Esophagus squamous epithelium (tissue), 5 donors: Measurements from ENCODE around the gene STK32C. TPM values are rescaled to one million over a fixed set of nuclear protein-coding genes. Genes with fewer than 3 reads are reported as not detected.

Experiments
- DNase-seq: peaks from one replicate; lab custom pipeline; 2025; lab: John Stamatoyannopoulos, UW
- H3K27ac ChIP-seq, 4 donors: fragments of 200-600 bp; sonication (generic); one replicate each; pipeline ENCODE4 v1.5.1; 2016 to 2019; ENCODE audit warnings: mild to moderate bottlenecking in 1 of 4
- H3K27me3 ChIP-seq, 4 donors: fragments of 200-600 bp; sonication (generic); 1 replicate in 3 of 4; 2 replicates in 1 of 4; pipeline versions ENCODE4 v1.5.1 to v1.6.0; 2017 to 2021; ENCODE audit warnings: antibody characterized with exemption in 1 of 4
- H3K36me3 ChIP-seq, 3 donors: fragments of 200-600 bp; sonication (generic); one replicate each; pipeline ENCODE4 v1.5.1; 2016 to 2019
- H3K4me1 ChIP-seq, 3 donors: fragments of 200-600 bp; sonication (generic); one replicate each; pipeline ENCODE4 v1.5.1; 2017 to 2019
- H3K4me3 ChIP-seq, 4 donors: fragments of 200-600 bp; sonication (generic); 1 replicate in 3 of 4; 2 replicates in 1 of 4; pipeline ENCODE4 v1.5.1; 2016 to 2019; ENCODE audit warnings: mild to moderate bottlenecking in 2 of 4, moderate library complexity in 1 of 4
- H3K9me3 ChIP-seq, 3 donors: fragments of 200-600 bp; sonication (generic); one replicate each; pipeline ENCODE4 v1.5.1; 2016 to 2019
- POLR2A ChIP-seq, 4 donors: fragments of 450-650 bp; IDR thresholded peaks; one replicate each; pipeline ENCODE4 v1.6.1; 2017; ENCODE audit warnings: antibody characterized with exemption in 4 of 4, mild to moderate bottlenecking in 4 of 4, moderate library complexity in 3 of 4
- WGBS, 2 donors: methylation state at CpG; one replicate each; pipeline ENCODE4 v1.1.5; 2018; 5-methylcytosine and 5-hydroxymethylcytosine counted together
- intact Hi-C: fragments of 100-400 bp; cut with DNase I; formaldehyde crosslinking; loops from one replicate; pipeline ENCODE4 v1.15.0; 2022
- total RNA-seq, 4 donors: library from RNA; depleted of rRNA; stranded (reverse); fragments of >200 nt; gene quantifications; one replicate each; pipeline ENCODE4 v1.1.0, GENCODE V29; 2016
- TF ChIP-seq, protein P1 (sequence below), 6 experiments: fragments of 450-650 bp in 4 of 6; fragments of 200-600 bp in 2 of 6; sonication (generic) in 2 of 6; IDR thresholded peaks; one replicate each; pipeline ENCODE4 v1.5.1; 2016 to 2019; ENCODE audit warnings: antibody characterized with exemption in 6 of 6, mild to moderate bottlenecking in 4 of 6, moderate library complexity in 4 of 6
- donor health status: DM: yes; HTN: yes; CAD: no.

Gene STK32C
- total RNA-seq, 4 donors from 2014 or later, result 2.3 to 5.5 (median 2.6) TPM

GRCh38 chr10:132225073-132225848, 82.5 kb downstream of the STK32C start:
- Histone ChIP-seq H3K27me3 (no peaks in the 10 kb centered on the region), H3K4me3 (no peak overlapping the region), H3K4me1 (peaks cover 0 to 15% (median 0%) of the 10 kb centered on the region in 3 donors), H3K36me3 (no peaks in the 10 kb centered on the region), H3K27ac (no peak overlapping the region), H3K9me3 (no peaks in the 10 kb centered on the region)
- 87 to 100% methylated on average over 1 to 20 of the region's 25 CpGs for WGBS, 2 donors
- TF ChIP-seq POLR2A (IDR thresholded peaks at IDR 0.05), result no peak
- TF ChIP-seq, protein P1, sequence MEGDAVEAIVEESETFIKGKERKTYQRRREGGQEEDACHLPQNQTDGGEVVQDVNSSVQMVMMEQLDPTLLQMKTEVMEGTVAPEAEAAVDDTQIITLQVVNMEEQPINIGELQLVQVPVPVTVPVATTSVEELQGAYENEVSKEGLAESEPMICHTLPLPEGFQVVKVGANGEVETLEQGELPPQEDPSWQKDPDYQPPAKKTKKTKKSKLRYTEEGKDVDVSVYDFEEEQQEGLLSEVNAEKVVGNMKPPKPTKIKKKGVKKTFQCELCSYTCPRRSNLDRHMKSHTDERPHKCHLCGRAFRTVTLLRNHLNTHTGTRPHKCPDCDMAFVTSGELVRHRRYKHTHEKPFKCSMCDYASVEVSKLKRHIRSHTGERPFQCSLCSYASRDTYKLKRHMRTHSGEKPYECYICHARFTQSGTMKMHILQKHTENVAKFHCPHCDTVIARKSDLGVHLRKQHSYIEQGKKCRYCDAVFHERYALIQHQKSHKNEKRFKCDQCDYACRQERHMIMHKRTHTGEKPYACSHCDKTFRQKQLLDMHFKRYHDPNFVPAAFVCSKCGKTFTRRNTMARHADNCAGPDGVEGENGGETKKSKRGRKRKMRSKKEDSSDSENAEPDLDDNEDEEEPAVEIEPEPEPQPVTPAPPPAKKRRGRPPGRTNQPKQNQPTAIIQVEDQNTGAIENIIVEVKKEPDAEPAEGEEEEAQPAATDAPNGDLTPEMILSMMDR (IDR thresholded peaks at IDR 0.05), result no peak
- intact Hi-C loops, result no loop called here
- DNase-seq, result no peak

GRCh38 chr10:132224343-132225072, 83.2 kb downstream of the STK32C start:
- no peaks in the 10 kb centered on the region for H3K27me3 ChIP-seq
- no peak overlapping the region for H3K27ac ChIP-seq
- TF ChIP-seq, protein P1 (IDR thresholded peaks at IDR 0.05), result no peak
- no peak for TF ChIP-seq POLR2A (IDR thresholded peaks at IDR 0.05)
- DNase-seq, result no peak
- no peaks in the 10 kb centered on the region for H3K36me3 ChIP-seq
- H3K4me3 ChIP-seq, result no peak overlapping the region
- H3K9me3 ChIP-seq, result no peaks in the 10 kb centered on the region
- 60 to 82% methylated on average over 2 to 8 of the region's 20 CpGs for WGBS, 2 donors
- intact Hi-C loops, result loop anchor here (5.0 kb wide), 2 partner anchors 123 to 233 kb away; no protein-coding TSS in a partner anchor
- peaks cover 0 to 8% (median 0%) of the 10 kb centered on the region in 3 donors for H3K4me1 ChIP-seq

DNA sequence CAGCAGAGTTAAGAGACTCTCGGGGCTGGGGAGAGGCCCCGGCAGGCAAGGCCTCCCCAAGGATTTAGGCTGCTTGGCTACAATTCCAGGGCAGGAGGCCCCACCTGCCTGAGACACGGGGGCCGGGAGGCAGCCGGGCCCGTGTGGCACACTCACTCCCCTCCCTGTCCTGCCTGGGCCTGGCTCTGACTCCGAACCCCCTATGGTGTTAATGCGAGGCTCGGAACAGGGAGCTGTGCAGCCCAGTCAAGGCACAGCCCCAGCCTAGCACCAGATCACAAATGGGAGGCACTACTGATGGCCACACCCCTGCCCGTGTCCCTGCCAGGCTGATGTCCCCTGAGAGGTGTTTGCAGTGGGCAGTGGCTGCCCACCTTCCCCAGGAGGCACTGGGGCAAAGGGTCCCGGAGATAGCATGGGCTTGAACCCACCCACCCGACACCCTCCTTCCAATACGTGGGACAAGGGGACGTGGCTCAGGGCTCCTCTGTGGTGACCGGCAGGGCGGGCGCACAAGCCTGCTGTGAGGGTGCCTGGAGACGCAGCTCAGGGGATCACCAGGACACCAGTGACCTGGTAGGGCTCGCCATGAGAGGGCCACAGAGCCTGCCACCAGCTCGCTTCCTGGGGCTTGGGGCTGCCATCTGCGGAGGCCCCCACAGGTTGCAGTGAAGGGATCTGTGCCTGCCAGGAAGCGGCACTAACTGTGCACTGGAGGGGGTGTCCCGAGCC, 84.0 kb downstream of the STK32C start:
- WGBS, 2 donors, result no CpG with 5 or more reads among the region's 23 CpGs
- H3K4me1 ChIP-seq, result peaks cover 0 to 8% (median 0%) of the 10 kb centered on the region in 3 donors
- no peak overlapping the region for H3K27ac ChIP-seq
- H3K9me3 ChIP-seq, result no peaks in the 10 kb centered on the region
- H3K27me3 ChIP-seq, result no peaks in the 10 kb centered on the region
- no peak for DNase-seq
- intact Hi-C loops, result loop anchor here (5.0 kb wide), 2 partner anchors 124 to 234 kb away; no protein-coding TSS in a partner anchor
- H3K36me3 ChIP-seq, result no peaks in the 10 kb centered on the region
- TF ChIP-seq, protein P1 (IDR thresholded peaks at IDR 0.05), result no peak
- no peak for TF ChIP-seq POLR2A (IDR thresholded peaks at IDR 0.05)
- H3K4me3 ChIP-seq, result no peak overlapping the region

- Histone ChIP-seq H3K4me1 (peaks cover 0 to 8% (median 0%) of the 10 kb centered on the region in 3 donors), H3K36me3 (no peaks in the 10 kb centered on the region), H3K9me3 (no peaks in the 10 kb centered on the region), H3K27ac (no peak overlapping the region), H3K27me3 (no peaks in the 10 kb centered on the region), H3K4me3 (no peak overlapping the region)
- no peak for DNase-seq
- 16% methylated on average over 11 of the region's 16 CpGs; no CpG with 5 or more reads in 1 of the 2 donors for WGBS, 2 donors
- TF ChIP-seq POLR2A (IDR thresholded peaks at IDR 0.05), result no peak
- TF ChIP-seq, protein P1 (IDR thresholded peaks at IDR 0.05), result peak; percentile 54 to 95 (median 85)
- intact Hi-C loops, result loop anchor here (5.0 kb wide), 2 partner anchors 124 to 234 kb away; no protein-coding TSS in a partner anchor
Observed at GRCh38 chr10:132223156-132223590, 84.6 kb downstream of the STK32C start.
